ENCODE results near the gene PAGR1. TPM values are rescaled to one million over a fixed set of nuclear protein-coding genes. Genes with fewer than 3 reads are reported as not detected.
A peak's percentile ranks its signal among the peaks of the same experiment; 100 is the strongest.

The PAGR1 gene
- total and polyA plus RNA-seq, 2 of the 13 experiments (the other 11 are each of a cell fraction or from before 2014, with no cell fraction given): 9.8 to 66.4 TPM

GRCh38 chr16:29812754-29813643, 3.0 kb upstream of the PAGR1 start (continued):
- TF ChIP-seq RFXAP (CRISPR knock-in tag; IDR thresholded peaks at IDR 0.05; ENCODE audit: borderline replicate concordance): no peak
- TF ChIP-seq ZNF703 (CRISPR knock-in tag; IDR thresholded peaks at IDR 0.05; ENCODE audit: borderline replicate concordance): 0 out of 2 replicates have a peak, but pooled peaks have one; percentile 23
- 0 out of 2 replicates have a peak, but pooled peaks have one; percentile 75 for TF ChIP-seq KDM5B (CRISPR knock-in tag; IDR thresholded peaks at IDR 0.05; ENCODE audit: borderline replicate concordance)
- TF ChIP-seq GABPB1 (CRISPR knock-in tag; IDR thresholded peaks at IDR 0.05): peak; percentile 6; the same call in 1 of the 2 replicates
- TF ChIP-seq MYPOP (CRISPR knock-in tag; IDR thresholded peaks at IDR 0.05): no peak
- TF ChIP-seq ZFP62 (CRISPR knock-in tag; IDR thresholded peaks at IDR 0.05): no peak
- TF ChIP-seq ZXDC (CRISPR knock-in tag; IDR thresholded peaks at IDR 0.05): no peak
- no peak for TF ChIP-seq ZNF33A (CRISPR knock-in tag; IDR thresholded peaks at IDR 0.05; ENCODE audit: borderline replicate concordance)
- no peak for TF ChIP-seq TCF12 (IDR thresholded peaks at IDR 0.05)
- TF ChIP-seq TCF12 (CRISPR knock-in tag; IDR thresholded peaks at IDR 0.05): no peak
- 0 out of 2 replicates have a peak, but pooled peaks have one; percentile 38 for TF ChIP-seq ZNF839 (CRISPR knock-in tag; IDR thresholded peaks at IDR 0.05; ENCODE audit: borderline replicate concordance)
- no peak for TF ChIP-seq CENPBD1 (CRISPR knock-in tag; IDR thresholded peaks at IDR 0.05; ENCODE audit: borderline replicate concordance, low read depth)
- TF ChIP-seq DPF2 (CRISPR knock-in tag; IDR thresholded peaks at IDR 0.05; ENCODE audit: borderline replicate concordance, low read depth): no peak
- 0 out of 2 replicates have a peak, but pooled peaks have one; percentile 23 for TF ChIP-seq THAP9 (CRISPR knock-in tag; IDR thresholded peaks at IDR 0.05; ENCODE audit: borderline replicate concordance)
- TF ChIP-seq SAP130 (CRISPR knock-in tag; IDR thresholded peaks at IDR 0.05; ENCODE audit: low read depth): no peak; the same call in 1 of the 2 replicates
- no peak for TF ChIP-seq USF2 (IDR thresholded peaks at IDR 0.05; ENCODE audit: low read depth, low read length)
- no peak for TF ChIP-seq USF2 (CRISPR knock-in tag; IDR thresholded peaks at IDR 0.05; ENCODE audit: borderline replicate concordance)
- no peak for TF ChIP-seq ARNT (IDR thresholded peaks at IDR 0.05)

Data from HepG2 (cell line).